ENCODE results near the gene BCOR.

Gene BCOR

GRCh38 chrX:40097504-40098263 lies at the start of gene BCOR:
TSS of gene BCOR (minus strand) at chrX:40097958. CDS start at chrX:40077929, 20,029 bp downstream.
- DNase-seq: peak; percentile 88

GRCh38 chrX:40147126-40147952 lies 49.6 kb upstream of the BCOR start:
- no peak for DNase-seq

GRCh38 chrX:40146262-40147125 lies 48.7 kb upstream of the BCOR start:
- no peak for DNase-seq

- DNase-seq: no peak
These were observed 48.1 kb upstream of the BCOR start for GRCh38 chrX:40145923-40146261.

- DNase-seq: no peak
These were observed 47.5 kb upstream of the BCOR start for GRCh38 chrX:40145001-40145922.

- no peak for DNase-seq
These were observed 46.8 kb upstream of the BCOR start for GRCh38 chrX:40144576-40144975.

GRCh38 chrX:40143987-40144386 lies 46.2 kb upstream of the BCOR start:
- no peak for DNase-seq

- no peak for DNase-seq
These were observed 45.2 kb upstream of the BCOR start for GRCh38 chrX:40143001-40143400.

GRCh38 chrX:40142417-40142816 lies 44.7 kb upstream of the BCOR start:
- DNase-seq: no peak

- DNase-seq: peak; percentile 84
These were observed 43.1 kb upstream of the BCOR start for GRCh38 chrX:40140706-40141499.

GRCh38 chrX:40132751-40133150 lies 35.0 kb upstream of the BCOR start:
- DNase-seq: peak; percentile 72

- no peak for DNase-seq
These were observed 34.0 kb upstream of the BCOR start for GRCh38 chrX:40131654-40132337.

GRCh38 chrX:40130207-40130606 lies 32.4 kb upstream of the BCOR start:
- no peak for DNase-seq

- DNase-seq: peak; percentile 87
These were observed 29.3 kb upstream of the BCOR start for GRCh38 chrX:40127052-40127451.

GRCh38 chrX:40122487-40122886 lies 24.7 kb upstream of the BCOR start:
- no peak for DNase-seq

GRCh38 chrX:40121618-40122017 lies 23.9 kb upstream of the BCOR start:
- no peak for DNase-seq

- DNase-seq: no peak
These were observed 23.3 kb upstream of the BCOR start for GRCh38 chrX:40120838-40121580.

- DNase-seq: no peak
These were observed 20.0 kb upstream of the BCOR start for GRCh38 chrX:40117715-40118285.

- no peak for DNase-seq
These were observed 19.2 kb upstream of the BCOR start for GRCh38 chrX:40116925-40117324.

GRCh38 chrX:40112996-40113395 lies 15.2 kb upstream of the BCOR start:
- no peak for DNase-seq
